Stimulated activated memory B cell treated with anti-CD40 and anti-IgM and Interleukin-4, amounts not matched to agents 10 μg/mL and 1 μg/mL and 100 μg/mL, for 72 hours (primary cell): Measurements from ENCODE around the gene ATP2B1.
A peak's percentile ranks its signal among the peaks of the same experiment; 100 is the strongest.
"Not testable (repeated sequence)": the region's sequence is repeated elsewhere in the genome, so short reads cannot be mapped to it uniquely, and the experiment has no call there.

Experiments
- ATAC-seq: fragments of 150-1000 bp; cut with Tn5 transposase; 2 replicates; pipeline ENCODE4 v1.10.0; 2021
- H3K27ac Mint-ChIP-seq: one replicate; pipeline ENCODE4 v1.8.0; 2022; ENCODE audit warnings: mild to moderate bottlenecking, mixed read lengths
- H3K27me3 Mint-ChIP-seq: one replicate; pipeline ENCODE4 v1.8.0; 2022; ENCODE audit warnings: mixed read lengths
- H3K36me3 Mint-ChIP-seq: one replicate; pipeline ENCODE4 v1.8.0; 2022; ENCODE audit warnings: mixed read lengths
- H3K4me1 Mint-ChIP-seq: one replicate; pipeline ENCODE4 v1.8.0; 2022; ENCODE audit warnings: mixed read lengths
- H3K4me3 Mint-ChIP-seq: one replicate; pipeline ENCODE4 v1.8.0; 2022; ENCODE audit warnings: mild to moderate bottlenecking, moderate library complexity, mixed read lengths
- H3K9me3 Mint-ChIP-seq: one replicate; pipeline ENCODE4 v1.8.0; 2022; ENCODE audit warnings: mixed read lengths

The ATP2B1 gene

DNA sequence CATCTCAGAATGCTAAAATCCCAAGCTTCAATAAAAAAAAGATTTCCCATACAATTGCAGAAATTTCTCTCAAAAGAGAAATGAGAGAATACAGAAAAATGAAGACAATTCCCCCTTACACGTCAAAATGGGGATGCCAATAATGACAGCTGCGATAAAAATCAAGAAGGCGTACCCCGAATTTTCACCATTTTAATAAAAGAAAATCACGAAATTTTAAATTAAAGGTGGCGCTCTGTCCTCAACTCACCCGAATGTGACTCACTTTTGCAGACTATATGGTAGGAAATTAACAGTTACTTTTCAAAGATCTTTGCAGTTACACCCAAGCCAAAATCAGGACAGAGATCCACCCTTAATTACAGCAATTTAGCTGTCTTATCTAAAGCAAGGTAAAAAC, 2.1 kb downstream of the ATP2B1 start:
- Mint-ChIP-seq H3K27ac (peak overlapping the region; percentile 96), H3K36me3 (peaks cover 10% of the 10 kb centered on the region), H3K27me3 (no peaks in the 10 kb centered on the region), H3K9me3 (no peaks in the 10 kb centered on the region), H3K4me1 (peaks cover 47% of the 10 kb centered on the region), H3K4me3 (peak overlapping the region; percentile 98)
- ATAC-seq, result no peak

DNA sequence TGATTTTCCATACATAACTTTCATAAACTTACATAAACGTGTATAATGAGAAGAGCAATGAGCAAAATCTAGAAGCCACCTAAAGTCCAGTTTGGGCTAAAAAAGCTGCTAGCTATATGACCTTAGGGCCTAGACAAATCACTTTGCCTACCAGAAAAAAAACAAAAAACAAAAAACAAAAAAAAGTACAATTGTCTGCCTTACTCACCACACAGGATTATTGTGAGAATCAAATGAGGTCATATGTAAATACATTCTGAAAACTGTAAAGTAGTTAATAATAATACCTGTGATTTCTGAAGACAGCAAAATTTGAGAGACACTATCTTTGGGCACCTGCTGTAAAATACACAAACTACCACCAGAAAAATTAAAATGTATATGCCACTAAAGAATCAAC, 4.2 kb downstream of the ATP2B1 start:
- Mint-ChIP-seq H3K4me3 (peak overlapping the region; percentile 57), H3K27me3 (no peaks in the 10 kb centered on the region), H3K27ac (no peak overlapping the region), H3K4me1 (peaks cover 65% of the 10 kb centered on the region), H3K9me3 (no peaks in the 10 kb centered on the region), H3K36me3 (peaks cover 16% of the 10 kb centered on the region)
- ATAC-seq, result no peak

DNA sequence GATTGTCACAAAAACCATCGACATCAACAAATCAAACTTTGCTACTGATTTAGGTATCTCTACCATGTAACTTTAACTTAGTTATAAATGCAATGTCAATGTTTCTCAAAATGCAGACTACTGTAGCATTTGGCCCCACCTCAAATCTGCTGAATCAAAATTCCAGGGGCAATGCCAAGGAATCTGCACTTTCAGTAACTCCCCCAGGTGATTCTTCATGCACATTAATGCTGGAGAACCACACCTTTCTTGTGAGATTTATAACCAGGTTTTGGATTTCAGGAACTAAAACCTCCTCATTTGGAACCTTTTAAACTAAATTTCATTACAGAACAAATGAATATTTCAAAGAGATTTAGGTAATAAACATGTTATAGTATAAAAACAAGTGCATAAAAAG, 4.9 kb downstream of the ATP2B1 start:
- Mint-ChIP-seq H3K27me3 (no peaks in the 10 kb centered on the region), H3K36me3 (peaks cover 16% of the 10 kb centered on the region), H3K4me1 (peaks cover 72% of the 10 kb centered on the region), H3K4me3 (peak overlapping the region; percentile 25), H3K27ac (no peak overlapping the region), H3K9me3 (no peaks in the 10 kb centered on the region)
- no peak for ATAC-seq

DNA sequence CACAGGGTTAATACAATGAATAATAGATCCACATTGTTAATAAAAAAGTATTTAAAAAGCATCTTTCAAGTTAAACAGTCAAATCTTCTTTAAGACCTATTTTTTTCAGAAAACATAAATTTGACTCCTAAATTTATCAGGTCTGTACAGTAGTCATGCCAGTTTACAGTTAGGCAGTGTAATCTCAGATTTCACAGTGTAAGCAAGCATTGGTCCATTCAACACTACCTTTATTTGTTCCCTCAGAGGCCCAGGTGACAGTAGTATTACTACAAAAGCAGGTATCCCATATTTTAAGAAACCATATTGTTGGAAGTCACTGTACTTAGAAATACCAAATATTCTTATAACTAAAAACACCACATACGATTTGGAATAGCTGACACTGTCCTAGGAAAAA, 6.1 kb downstream of the ATP2B1 start:
- Mint-ChIP-seq H3K4me1 (peaks cover 85% of the 10 kb centered on the region), H3K27ac (no peak overlapping the region), H3K36me3 (peaks cover 25% of the 10 kb centered on the region), H3K27me3 (no peaks in the 10 kb centered on the region), H3K4me3 (no peak overlapping the region), H3K9me3 (no peaks in the 10 kb centered on the region)
- no peak for ATAC-seq

DNA sequence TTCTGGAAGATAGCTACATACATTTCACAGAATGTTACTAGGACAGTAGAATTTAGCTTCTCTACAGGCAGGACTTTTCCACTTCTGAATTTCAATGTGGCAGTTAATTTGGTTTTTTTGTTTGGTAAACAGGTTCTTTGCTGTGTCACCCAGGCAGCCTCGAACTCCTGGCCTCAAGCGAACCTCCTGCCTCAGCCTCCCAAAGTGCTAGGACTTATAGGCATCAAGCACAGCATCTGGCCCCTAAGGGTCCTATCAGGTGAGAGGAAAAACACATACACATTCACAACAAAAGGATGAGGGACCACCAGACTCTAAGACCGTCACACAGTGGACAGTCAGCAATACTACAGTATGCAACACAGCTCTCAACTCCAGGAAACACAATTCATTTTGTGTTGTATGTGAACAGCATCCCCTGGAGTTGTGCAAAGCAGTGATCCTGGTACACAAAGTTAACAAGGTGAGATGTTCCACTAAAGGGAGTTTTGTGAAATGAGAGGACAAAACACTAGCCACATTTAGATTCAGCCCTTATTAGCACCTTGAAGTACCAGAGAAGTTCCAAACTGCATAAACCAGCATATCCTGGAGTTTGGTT, 6.9 kb downstream of the ATP2B1 start:
- no peaks in the 10 kb centered on the region for H3K27me3 Mint-ChIP-seq
- ATAC-seq, result no peak
- H3K36me3 Mint-ChIP-seq, result peaks cover 20% of the 10 kb centered on the region
- H3K4me3 Mint-ChIP-seq, result peak overlapping the region; percentile 5
- peak overlapping the region; percentile 27 for H3K27ac Mint-ChIP-seq
- no peaks in the 10 kb centered on the region for H3K9me3 Mint-ChIP-seq
- H3K4me1 Mint-ChIP-seq, result peaks cover 88% of the 10 kb centered on the region

DNA sequence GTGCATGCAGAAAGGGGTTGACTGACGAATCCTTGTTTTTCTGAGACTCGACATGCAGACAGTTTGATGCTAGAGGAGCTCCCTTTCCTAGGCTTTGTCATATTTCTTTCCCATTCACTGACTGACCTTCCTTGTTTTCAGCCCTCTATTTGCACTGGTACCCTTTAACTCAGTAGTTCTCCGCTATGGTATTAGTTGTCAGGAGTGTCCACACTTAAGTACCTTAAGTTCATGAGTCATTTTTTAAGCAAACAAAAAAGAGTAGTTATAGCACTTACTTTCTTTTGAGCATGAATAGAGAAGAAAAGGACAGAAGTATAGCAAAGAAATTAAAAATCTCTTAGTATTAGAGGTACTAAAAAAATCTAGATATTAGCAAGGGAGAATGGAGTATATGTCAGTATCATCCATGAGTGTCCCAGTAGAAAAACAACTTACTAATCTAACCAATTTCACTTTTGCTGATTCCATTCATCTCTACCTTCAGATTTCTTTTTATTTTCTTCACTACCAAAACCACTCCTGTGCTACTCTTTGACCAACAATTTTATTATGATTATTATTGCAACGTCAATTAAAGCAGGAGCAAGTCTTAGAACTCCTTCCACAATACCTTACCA, 8.3 kb downstream of the ATP2B1 start:
- ATAC-seq, result no peak
- Mint-ChIP-seq H3K27me3 (no peaks in the 10 kb centered on the region), H3K36me3 (peaks cover 20% of the 10 kb centered on the region), H3K9me3 (no peaks in the 10 kb centered on the region), H3K27ac (no peak overlapping the region), H3K4me1 (peaks cover 86% of the 10 kb centered on the region), H3K4me3 (no peak overlapping the region)

DNA sequence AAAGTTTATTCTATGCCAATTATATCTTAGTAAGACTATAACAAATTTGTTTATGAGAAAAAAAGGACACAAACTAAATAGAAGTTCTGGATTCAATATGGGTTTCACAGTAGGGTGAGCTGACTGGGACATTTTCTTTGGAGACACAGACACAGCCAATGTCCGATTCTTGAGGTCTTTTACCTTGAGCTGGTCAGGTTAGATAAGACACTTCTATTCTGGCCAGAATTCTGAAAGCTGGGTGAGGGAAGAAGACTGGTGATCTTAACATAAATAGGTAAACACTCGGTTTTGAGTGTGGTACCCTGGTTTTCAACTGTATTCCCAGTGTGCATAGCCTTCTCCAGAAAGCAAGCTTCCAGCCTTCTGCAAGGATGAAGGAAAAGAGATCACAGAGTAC, 10.0 kb downstream of the ATP2B1 start:
- ATAC-seq, result no peak
- Mint-ChIP-seq H3K27me3 (no peaks in the 10 kb centered on the region), H3K4me3 (no peak overlapping the region), H3K27ac (no peak overlapping the region), H3K9me3 (no peaks in the 10 kb centered on the region), H3K4me1 (peaks cover 83% of the 10 kb centered on the region), H3K36me3 (peaks cover 27% of the 10 kb centered on the region)

DNA sequence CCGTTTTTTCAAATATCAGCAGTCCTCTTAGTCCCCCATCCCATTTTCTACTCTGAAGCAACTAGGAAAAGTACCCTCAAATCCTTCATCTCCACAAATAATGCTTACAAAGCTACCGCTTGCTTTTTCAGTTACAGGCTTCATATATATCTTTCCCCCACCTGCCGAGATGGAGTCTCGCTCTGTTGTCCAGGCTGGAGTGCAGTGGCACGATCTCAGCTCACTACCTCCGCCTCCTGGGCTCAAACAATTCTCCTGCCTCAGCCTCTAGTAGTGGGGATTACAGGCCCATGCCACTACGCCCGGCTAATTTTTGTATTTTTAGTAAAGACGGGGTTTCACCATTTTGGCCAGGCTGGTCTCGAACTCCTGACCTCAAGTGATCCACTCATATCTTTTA, 10.9 kb downstream of the ATP2B1 start:
- H3K4me1 Mint-ChIP-seq, result peaks cover 87% of the 10 kb centered on the region
- not testable (repeated sequence) for H3K27ac Mint-ChIP-seq, ATAC-seq, H3K27me3 Mint-ChIP-seq, H3K9me3 Mint-ChIP-seq
- peaks cover 27% of the 10 kb centered on the region for H3K36me3 Mint-ChIP-seq
- peak overlapping the region; percentile 35 for H3K4me3 Mint-ChIP-seq

DNA sequence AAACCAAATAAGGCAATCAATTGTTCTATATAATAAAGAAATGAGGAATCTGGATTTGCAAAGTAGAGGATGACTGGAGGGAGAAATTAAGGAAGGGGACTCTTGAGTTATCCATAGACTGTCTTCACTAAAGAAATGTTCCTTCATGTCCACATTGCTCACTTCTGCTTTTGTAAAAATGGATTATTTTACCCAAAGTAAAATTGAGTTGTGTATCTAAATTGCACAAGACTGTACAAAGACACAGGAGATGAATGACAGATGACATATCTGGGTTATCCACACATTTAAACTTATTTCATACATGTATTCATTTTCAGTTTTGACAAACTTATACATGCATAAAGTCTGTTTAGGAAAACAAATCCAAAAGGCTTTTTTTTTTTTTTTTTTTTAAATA, 11.3 kb downstream of the ATP2B1 start:
- Mint-ChIP-seq H3K27ac (no peak overlapping the region), H3K27me3 (no peaks in the 10 kb centered on the region), H3K36me3 (peaks cover 27% of the 10 kb centered on the region), H3K9me3 (no peaks in the 10 kb centered on the region), H3K4me1 (peaks cover 87% of the 10 kb centered on the region), H3K4me3 (no peak overlapping the region)
- no peak for ATAC-seq

DNA sequence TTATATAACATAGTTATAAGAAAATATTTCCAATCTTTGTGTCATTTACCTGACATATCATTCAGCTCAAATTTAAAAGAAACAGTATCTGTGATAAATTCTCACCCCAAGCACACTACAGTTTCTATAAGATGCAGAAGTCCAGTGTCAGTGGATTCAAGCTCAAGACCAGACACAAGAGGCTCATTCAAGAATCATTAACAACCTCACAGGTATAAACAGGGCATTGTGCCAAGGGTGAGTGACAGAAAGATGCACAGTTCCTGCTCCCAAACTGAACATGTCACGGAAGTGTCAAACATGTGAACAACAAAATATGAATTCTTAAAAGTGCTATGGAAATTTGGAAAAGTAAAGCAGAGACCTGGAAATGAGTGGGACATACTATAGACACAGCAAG, 12.8 kb downstream of the ATP2B1 start:
- Mint-ChIP-seq H3K27me3 (no peaks in the 10 kb centered on the region), H3K4me3 (no peak overlapping the region), H3K9me3 (no peaks in the 10 kb centered on the region), H3K36me3 (peaks cover 27% of the 10 kb centered on the region), H3K27ac (no peak overlapping the region), H3K4me1 (peaks cover 88% of the 10 kb centered on the region)
- no peak for ATAC-seq

DNA sequence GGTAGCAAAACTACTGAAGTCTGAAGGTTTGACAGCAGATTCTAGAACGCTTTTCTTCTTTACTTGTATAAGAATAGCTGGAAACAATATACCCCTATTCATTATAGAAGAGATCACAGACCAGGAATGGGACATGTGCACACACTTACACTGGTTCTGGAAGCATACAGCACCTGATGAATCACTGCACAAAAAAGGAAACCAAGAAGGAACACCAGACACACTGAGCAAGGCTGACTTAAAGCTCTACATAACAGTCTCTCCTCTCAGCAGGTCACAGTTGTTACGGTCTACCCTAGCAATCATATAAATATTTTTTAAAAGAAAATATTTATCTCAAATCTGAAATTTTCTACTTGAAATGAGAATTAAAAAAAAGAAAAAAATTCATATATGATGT, 13.5 kb downstream of the ATP2B1 start:
- no peaks in the 10 kb centered on the region for H3K9me3 Mint-ChIP-seq
- no peak overlapping the region for H3K4me3 Mint-ChIP-seq
- H3K27ac Mint-ChIP-seq, result no peak overlapping the region
- no peaks in the 10 kb centered on the region for H3K27me3 Mint-ChIP-seq
- ATAC-seq, result no peak
- peaks cover 24% of the 10 kb centered on the region for H3K36me3 Mint-ChIP-seq
- peaks cover 87% of the 10 kb centered on the region for H3K4me1 Mint-ChIP-seq

DNA sequence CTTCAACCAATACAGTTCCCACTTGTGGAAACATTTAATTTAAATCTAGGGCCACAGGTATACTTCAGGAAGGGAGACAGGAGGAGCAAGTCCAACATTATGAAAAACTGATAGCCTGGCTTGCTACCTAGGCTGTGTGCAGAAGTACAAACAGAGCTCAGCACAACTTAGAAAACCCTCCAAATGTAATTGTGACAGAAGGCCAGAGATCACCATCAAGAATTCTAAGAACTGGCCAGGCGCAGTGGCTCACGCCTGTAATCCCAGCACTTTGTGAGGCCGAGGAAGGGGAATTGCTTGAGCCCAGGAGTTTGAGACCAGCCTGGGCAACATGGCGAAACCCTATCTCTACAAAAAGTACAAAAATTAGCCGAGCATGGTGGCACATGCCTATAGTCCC, 14.1 kb downstream of the ATP2B1 start:
- Mint-ChIP-seq H3K27me3 (no peaks in the 10 kb centered on the region), H3K9me3 (no peaks in the 10 kb centered on the region), H3K4me1 (peaks cover 87% of the 10 kb centered on the region), H3K27ac (peak overlapping the region; percentile 33), H3K4me3 (no peak overlapping the region), H3K36me3 (peaks cover 21% of the 10 kb centered on the region)
- no peak for ATAC-seq

DNA sequence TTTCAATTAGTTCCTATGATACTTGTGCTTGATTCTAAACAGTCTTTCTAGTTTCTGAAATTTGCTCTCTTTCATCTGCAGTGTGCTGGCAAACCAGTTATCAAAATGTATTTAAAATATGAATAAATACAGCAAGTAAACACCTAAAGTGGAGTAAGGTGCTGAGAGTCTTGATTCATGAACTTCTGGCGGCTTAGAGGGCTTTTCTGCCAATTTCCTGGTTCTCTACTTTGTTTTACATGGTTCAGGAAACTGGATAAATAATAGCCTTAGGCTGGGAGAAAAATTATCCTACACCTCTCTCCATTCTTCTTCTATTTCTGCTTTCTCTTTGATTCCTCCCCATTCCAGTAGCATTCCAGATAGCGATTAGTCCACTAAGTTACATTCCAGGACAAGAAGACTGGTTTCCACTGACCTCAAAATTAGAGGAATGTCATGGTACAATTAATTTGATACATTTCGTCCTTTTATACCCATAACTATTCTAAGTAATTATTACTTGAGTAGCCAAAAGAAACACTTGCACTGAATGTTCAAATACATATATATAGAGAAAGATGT, 14.9 kb downstream of the ATP2B1 start:
- H3K4me1 Mint-ChIP-seq, result peaks cover 82% of the 10 kb centered on the region

DNA sequence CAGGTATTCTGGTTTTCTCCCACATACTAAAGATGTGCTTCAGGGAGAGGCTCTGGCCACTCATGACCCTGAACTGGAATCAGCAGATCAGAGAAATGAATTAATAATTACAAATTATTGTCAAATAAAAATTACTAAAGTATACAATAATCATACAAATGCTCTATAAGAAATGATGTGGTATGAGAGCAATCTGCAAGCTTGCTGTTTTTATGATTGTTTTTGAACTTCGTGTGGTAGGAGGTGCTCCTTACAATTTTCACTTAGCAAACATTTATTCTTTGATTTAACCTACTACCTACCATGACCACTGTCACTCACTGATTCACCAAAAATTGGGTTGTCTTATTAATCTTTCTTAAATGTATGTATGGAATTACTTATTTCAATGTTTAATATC, 16.2 kb downstream of the ATP2B1 start:
- Mint-ChIP-seq H3K4me3 (no peak overlapping the region), H3K4me1 (peaks cover 69% of the 10 kb centered on the region), H3K27ac (no peak overlapping the region), H3K9me3 (no peaks in the 10 kb centered on the region), H3K27me3 (no peaks in the 10 kb centered on the region), H3K36me3 (peaks cover 8% of the 10 kb centered on the region)
- ATAC-seq, result no peak

More for the DNA sequence above, 14.9 kb downstream of the ATP2B1 start:
- ATAC-seq, result no peak
- Mint-ChIP-seq H3K9me3 (no peaks in the 10 kb centered on the region), H3K36me3 (peaks cover 20% of the 10 kb centered on the region), H3K4me3 (no peak overlapping the region), H3K27ac (peak overlapping the region; percentile 33), H3K27me3 (no peaks in the 10 kb centered on the region)

DNA sequence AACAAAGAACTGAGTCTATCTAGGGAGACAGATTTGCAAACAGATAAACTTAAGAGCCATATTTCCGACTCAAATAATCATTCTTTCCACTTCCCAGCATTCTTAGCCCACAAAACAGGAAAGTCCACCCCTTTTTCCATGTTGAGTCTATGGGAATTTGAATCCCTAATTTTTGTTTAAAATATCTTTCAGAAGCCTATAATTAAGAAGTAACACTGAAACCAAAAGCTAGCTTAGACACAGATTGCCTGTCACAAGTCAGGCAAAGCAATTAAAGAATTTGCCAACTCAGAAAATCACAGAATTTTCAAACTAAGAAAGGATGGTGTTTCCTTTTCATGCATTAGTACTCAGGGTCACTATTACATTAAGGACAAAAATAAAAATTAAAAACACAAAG, 17.0 kb downstream of the ATP2B1 start:
- H3K4me1 Mint-ChIP-seq, result peaks cover 61% of the 10 kb centered on the region
- no peaks in the 10 kb centered on the region for H3K9me3 Mint-ChIP-seq
- no peak overlapping the region for H3K27ac Mint-ChIP-seq
- no peak for ATAC-seq
- H3K36me3 Mint-ChIP-seq, result peaks cover 8% of the 10 kb centered on the region
- H3K4me3 Mint-ChIP-seq, result peak overlapping the region; percentile 29
- no peaks in the 10 kb centered on the region for H3K27me3 Mint-ChIP-seq

DNA sequence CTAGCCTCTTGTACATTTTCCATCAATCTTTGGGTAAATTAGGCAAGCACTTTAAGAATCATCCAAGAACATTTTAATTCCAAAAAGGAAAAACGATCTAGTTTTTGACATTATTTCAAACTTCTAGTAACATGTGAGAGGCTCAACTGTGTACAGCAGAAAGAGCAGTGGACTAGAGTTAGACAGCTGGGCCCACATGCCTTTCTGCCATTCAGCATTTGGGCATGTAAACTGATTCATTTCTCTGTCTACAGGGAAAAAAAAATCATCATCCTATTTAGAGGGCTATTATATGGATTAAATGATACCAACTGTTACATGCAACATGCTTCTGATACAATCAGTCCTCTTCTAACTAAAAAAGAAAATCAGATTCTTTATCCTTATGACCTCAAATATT, 17.7 kb downstream of the ATP2B1 start:
- Mint-ChIP-seq H3K4me3 (no peak overlapping the region), H3K4me1 (peaks cover 59% of the 10 kb centered on the region)

More for the DNA sequence above, 17.7 kb downstream of the ATP2B1 start:
- no peak for ATAC-seq
- H3K27ac Mint-ChIP-seq, result no peak overlapping the region
- H3K36me3 Mint-ChIP-seq, result peaks cover 14% of the 10 kb centered on the region
- H3K9me3 Mint-ChIP-seq, result no peaks in the 10 kb centered on the region
- H3K27me3 Mint-ChIP-seq, result no peaks in the 10 kb centered on the region
